Thymus (tissue), 11 donors: ENCODE measurements around the gene PCBP2. TPM values are rescaled to one million over a fixed set of nuclear protein-coding genes. Genes with fewer than 3 reads are reported as not detected.
"Not testable (repeated sequence)": the region's sequence is repeated elsewhere in the genome, so short reads cannot be mapped to it uniquely, and the experiment has no call there.

Source experiments
- DNase-seq, 9 donors: peaks; one replicate each; pipeline ENCODE4 v3.0.0-alpha.2; 2013; ENCODE audit warnings: low spot score in 9 of 9, low read depth in 6 of 9, missing footprints in 1 of 9
- H3K27ac ChIP-seq, 2 donors: one replicate each; pipeline ENCODE4 v1.5.1; 2013; ENCODE audit warnings: control low read depth in 1 of 2, low read depth in 1 of 2, low read length in 1 of 2, mild to moderate bottlenecking in 1 of 2, moderate library complexity in 1 of 2
- H3K27me3 ChIP-seq, 2 donors: one replicate each; pipeline ENCODE4 v1.5.1; 2013; ENCODE audit warnings: low read length in 1 of 2; ENCODE audit not compliant: control insufficient read depth in 2 of 2, insufficient read depth in 1 of 2
- H3K36me3 ChIP-seq, 2 donors: one replicate each; pipeline ENCODE4 v1.5.1; 2013; ENCODE audit warnings: low read length in 1 of 2, mild to moderate bottlenecking in 1 of 2, moderate library complexity in 1 of 2; ENCODE audit not compliant: control insufficient read depth in 2 of 2, insufficient read depth in 2 of 2
- H3K4me1 ChIP-seq, 2 donors: one replicate each; pipeline ENCODE4 v1.5.1; 2013; ENCODE audit warnings: low read length in 2 of 2; ENCODE audit not compliant: control insufficient read depth in 2 of 2, insufficient read depth in 2 of 2
- H3K4me3 ChIP-seq, 2 donors: one replicate each; pipeline ENCODE4 v1.5.1; 2013; ENCODE audit warnings: low read length in 2 of 2, control low read depth in 1 of 2, mild to moderate bottlenecking in 1 of 2
- H3K9me3 ChIP-seq, 2 donors: one replicate each; pipeline ENCODE4 v1.5.1; 2013; ENCODE audit warnings: low read length in 1 of 2, mild to moderate bottlenecking in 1 of 2; ENCODE audit not compliant: control insufficient read depth in 2 of 2, insufficient read depth in 1 of 2
- WGBS: extraction: QIAGEN DNeasy Blood & Tissue Kit; methylation state at CpG from one replicate; pipeline ENCODE4 v1.1.7; 2013; 5-methylcytosine and 5-hydroxymethylcytosine counted together
- polyA plus RNA-seq: library from polyadenylated mRNA; stranded (reverse); fragments of 200-250 nt; gene quantifications from one replicate; pipeline ENCODE4 v1.2.3, GENCODE V29; 2013
- total RNA-seq: library from RNA; stranded (reverse); fragments of 120-200 nt; gene quantifications from one replicate; pipeline ENCODE4 v1.2.4, GENCODE V29; 2013
- donor health status: healthy.

PCBP2 gene
- total and polyA plus RNA-seq, 2 donors: 263 to 606 TPM

GRCh38 chr12:53430116-53430515 is 21.8 kb upstream of the PCBP2 start:
- H3K9me3 ChIP-seq: no peaks in the 10 kb centered on the region
- H3K4me3 ChIP-seq: no peak overlapping the region
- no peak for DNase-seq
- H3K4me1 ChIP-seq: no peaks in the 10 kb centered on the region
- H3K27me3 ChIP-seq: no peaks in the 10 kb centered on the region
- no peak overlapping the region for H3K27ac ChIP-seq
- whole genome bisulfite sequencing: 91% methylated on average over 5 of the region's 5 CpGs
- no peaks in the 10 kb centered on the region for H3K36me3 ChIP-seq

- no peak for DNase-seq
- no peaks in the 10 kb centered on the region for H3K27me3 ChIP-seq
- no peak overlapping the region for H3K4me3 ChIP-seq
- no peaks in the 10 kb centered on the region for H3K36me3 ChIP-seq
- H3K27ac ChIP-seq: no peak overlapping the region
- no peaks in the 10 kb centered on the region for H3K4me1 ChIP-seq
- 97% methylated on average over 7 of the region's 7 CpGs for WGBS
- H3K9me3 ChIP-seq: no peaks in the 10 kb centered on the region
Observed at GRCh38 chr12:53431187-53431586, 20.7 kb upstream of the PCBP2 start.

- not testable (repeated sequence) for DNase-seq, H3K4me1 ChIP-seq, H3K27me3 ChIP-seq, H3K27ac ChIP-seq, H3K36me3 ChIP-seq, H3K4me3 ChIP-seq, H3K9me3 ChIP-seq
- WGBS: 96% methylated on average over 9 of the region's 9 CpGs
Observed at GRCh38 chr12:53435326-53435725, 16.6 kb upstream of the PCBP2 start.

DNA sequence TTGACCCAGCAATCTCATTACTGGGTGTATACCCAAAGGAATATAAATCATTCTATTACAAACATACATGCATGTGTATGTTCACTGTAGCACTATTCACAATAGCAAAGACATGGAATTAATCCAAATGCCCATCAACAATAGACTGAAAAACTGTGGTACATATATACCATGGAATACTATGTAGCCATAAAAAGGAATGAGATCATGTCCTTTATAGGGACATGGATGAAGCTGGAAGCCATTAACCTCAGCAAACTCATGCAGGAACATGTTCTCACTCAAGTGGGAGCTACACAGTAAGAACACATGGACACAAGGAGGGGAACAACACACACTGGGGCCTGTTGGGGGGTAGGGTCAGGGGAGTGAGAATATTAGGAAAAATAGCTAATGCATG is 12.3 kb upstream of the PCBP2 start:
- peaks cover 14 to 24% of the 10 kb centered on the region in 2 donors for H3K4me1 ChIP-seq
- not testable (repeated sequence) for H3K27ac ChIP-seq, DNase-seq, H3K27me3 ChIP-seq, H3K4me3 ChIP-seq, H3K9me3 ChIP-seq, H3K36me3 ChIP-seq

GRCh38 chr12:53441040-53441833 is 10.7 kb upstream of the PCBP2 start, which contains the start of gene PRR13:
Gene PRR13 (plus strand): TSS chr12:53441734. CDS start chr12:53442715, 981 bp downstream.
- Histone ChIP-seq H3K9me3 (peaks cover 0 to 6% of the 10 kb centered on the region in 2 donors), H3K27ac (peak within 1 kb of the TSS; percentile 95), H3K27me3 (no peaks in the 10 kb centered on the region), H3K4me1 (peaks cover 14 to 24% of the 10 kb centered on the region in 2 donors), H3K36me3 (peaks cover 18 to 21% of the 10 kb centered on the region in 2 donors), H3K4me3 (peak within 1 kb of the TSS; percentile 94 to 99)
- 2% methylated on average over 31 of the region's 31 CpGs for WGBS
- DNase-seq: peak; percentile 91 to 99 (median 96)

- Histone ChIP-seq H3K27me3 (no peaks in the 10 kb centered on the region), H3K4me1 (peaks cover 14 to 24% of the 10 kb centered on the region in 2 donors), H3K4me3 (no peak overlapping the region), H3K27ac (no peak overlapping the region), H3K9me3 (peaks cover 0 to 6% of the 10 kb centered on the region in 2 donors), H3K36me3 (peaks cover 31 to 35% of the 10 kb centered on the region in 2 donors)
- WGBS: over 99% methylated on average over 4 of the region's 4 CpGs
- DNase-seq: no peak
Observed at GRCh38 chr12:53443955-53444354, 7.9 kb upstream of the PCBP2 start.

- Histone ChIP-seq H3K36me3 (peaks cover 31 to 35% of the 10 kb centered on the region in 2 donors), H3K4me1 (peaks cover 14 to 24% of the 10 kb centered on the region in 2 donors)
- not testable (repeated sequence) for H3K27ac ChIP-seq, H3K27me3 ChIP-seq, H3K4me3 ChIP-seq, H3K9me3 ChIP-seq, DNase-seq
- WGBS: 97% methylated on average over 11 of the region's 11 CpGs
Observed at GRCh38 chr12:53444593-53445325, 7.1 kb upstream of the PCBP2 start.

DNA sequence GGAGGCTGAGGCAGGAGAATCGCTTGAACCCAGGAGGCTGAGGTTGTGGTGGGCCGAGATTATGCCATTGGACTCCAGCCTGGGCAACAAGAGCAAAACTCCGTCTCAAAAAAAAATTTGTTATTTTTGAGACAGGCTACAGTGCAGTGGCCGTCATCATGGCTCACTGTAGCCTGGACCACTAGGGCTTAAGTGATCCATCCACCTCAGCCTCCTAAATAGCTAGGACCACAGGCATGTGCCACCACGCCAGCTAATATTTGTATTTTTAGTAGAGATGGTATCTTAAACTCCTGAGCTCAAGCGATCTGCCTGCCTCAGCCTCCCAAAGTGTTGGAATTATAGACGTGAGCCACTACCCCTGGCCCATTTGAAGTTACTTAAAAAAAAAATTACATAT is 966 bp upstream of the PCBP2 start:
- no peak overlapping the region for H3K27ac ChIP-seq

More for the DNA sequence above, 966 bp upstream of the PCBP2 start:
- 99% methylated on average over 7 of the region's 7 CpGs for WGBS
- no peak overlapping the region for H3K4me3 ChIP-seq
- H3K36me3 ChIP-seq: peaks cover 34% of the 10 kb centered on the region in 2 donors
- peaks cover 5 to 6% of the 10 kb centered on the region in 2 donors for H3K4me1 ChIP-seq
- peaks cover 0 to 3% of the 10 kb centered on the region in 2 donors for H3K9me3 ChIP-seq
- no peak for DNase-seq
- H3K27me3 ChIP-seq: no peaks in the 10 kb centered on the region
